GM21529 (cell line): ENCODE results near the gene ATP2B3.

Experiments used
- ATAC-seq: cut with Tn5 transposase; IDR thresholded peaks from one replicate; pipeline ENCODE4 v1.9.1; 2021; ENCODE audit not compliant: unreplicated experiment

The ATP2B3 gene

DNA sequence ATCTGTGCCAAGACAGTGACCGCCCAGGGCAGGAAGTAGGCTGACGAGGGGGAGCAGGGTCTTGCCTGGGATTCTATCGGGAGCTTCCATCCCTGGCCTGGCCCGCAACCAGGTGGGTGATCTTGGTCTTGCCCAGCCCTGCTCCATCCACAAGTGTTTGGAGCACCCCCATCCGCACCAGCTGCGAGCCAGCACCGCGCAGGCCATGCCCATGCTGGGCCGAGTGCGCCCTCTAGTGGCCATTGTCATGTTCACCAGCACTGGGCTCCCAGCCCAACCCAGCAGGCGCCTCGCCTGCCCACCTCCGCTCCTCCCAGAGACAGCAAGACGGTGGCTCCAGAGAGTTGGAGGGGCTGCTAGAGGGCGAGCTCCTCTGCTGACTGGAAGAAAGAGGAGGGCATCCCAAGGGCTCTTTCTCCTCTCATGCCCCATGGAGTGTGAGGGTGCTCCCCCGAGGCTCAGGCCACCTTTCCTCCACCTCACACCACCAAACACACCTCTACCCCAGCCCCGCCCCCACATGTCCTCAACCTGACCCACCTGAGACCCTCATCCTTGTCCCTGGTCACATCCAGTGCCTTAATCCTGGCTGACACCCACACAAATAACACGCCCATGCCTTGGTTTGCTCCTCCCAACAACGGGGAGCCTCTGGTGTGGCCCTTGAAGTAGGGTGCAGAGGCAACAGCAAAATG lies 9.8 kb upstream of the ATP2B3 start:
- peak; percentile 93 for ATAC-seq

DNA sequence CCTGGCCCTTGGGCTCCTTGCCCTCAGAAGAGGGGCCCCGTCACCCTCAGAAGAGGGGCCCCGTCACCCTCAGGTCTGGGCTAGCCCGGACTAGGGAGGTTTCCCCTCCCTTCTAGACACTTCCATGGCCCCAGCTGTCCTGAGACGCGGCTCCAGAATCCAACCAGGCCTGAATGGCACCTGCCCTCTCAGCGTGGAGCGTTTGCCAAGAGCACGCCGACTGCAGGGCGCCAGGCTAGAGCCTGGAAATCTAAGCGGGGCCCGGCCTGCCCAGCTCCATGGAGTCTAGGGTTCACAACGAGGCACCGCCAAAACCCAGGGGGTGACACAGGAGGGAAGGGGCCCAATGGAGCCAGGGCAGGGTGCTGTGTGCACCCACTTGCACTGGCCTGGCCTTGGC lies 7.8 kb upstream of the ATP2B3 start:
- ATAC-seq, result no peak

DNA sequence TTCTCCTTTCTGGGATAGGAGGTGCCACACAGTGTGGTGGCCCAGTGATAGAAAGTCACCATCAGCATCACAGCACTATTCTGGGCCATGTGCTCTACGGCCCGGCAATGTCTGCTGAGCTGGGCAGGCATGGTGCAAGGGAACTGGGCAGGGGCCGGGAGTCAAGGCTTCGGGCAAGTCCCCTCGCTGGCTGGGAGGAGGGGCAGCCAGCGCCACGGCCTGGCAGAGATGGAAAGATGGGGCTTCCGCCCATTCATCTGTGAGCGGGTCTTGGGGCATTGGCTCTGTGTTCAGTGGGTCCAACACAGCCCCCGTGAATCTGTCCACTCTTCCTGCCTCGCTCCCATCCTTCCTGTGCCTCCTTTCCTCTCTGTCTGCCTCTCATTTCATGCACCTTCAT lies 7.1 kb upstream of the ATP2B3 start:
- no peak for ATAC-seq

- no peak for ATAC-seq
These were observed 5.5 kb upstream of the ATP2B3 start for GRCh38 chrX:153511784-153512500.

GRCh38 chrX:153512501-153512893 lies 4.9 kb upstream of the ATP2B3 start:
- no peak for ATAC-seq

DNA sequence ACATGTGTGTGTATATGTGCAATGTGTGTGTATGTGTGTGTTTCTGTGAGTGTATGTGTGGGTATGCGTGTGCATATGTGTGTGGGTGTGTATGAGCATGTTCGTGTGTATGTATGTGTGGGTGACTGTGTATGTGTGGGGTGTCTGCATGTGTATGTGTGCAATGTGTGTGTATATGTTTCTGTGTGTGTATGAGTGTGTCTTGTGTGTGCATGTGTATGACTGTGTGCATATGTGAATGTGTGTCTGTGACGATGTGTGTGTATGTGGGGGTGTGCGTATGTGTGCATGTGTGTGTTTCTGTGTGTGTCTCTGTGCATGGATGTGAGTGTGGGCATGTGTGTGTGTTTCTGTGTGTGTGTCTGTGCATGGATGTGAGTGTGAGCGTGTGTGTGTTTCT lies 4.2 kb upstream of the ATP2B3 start:
- no peak for ATAC-seq

DNA sequence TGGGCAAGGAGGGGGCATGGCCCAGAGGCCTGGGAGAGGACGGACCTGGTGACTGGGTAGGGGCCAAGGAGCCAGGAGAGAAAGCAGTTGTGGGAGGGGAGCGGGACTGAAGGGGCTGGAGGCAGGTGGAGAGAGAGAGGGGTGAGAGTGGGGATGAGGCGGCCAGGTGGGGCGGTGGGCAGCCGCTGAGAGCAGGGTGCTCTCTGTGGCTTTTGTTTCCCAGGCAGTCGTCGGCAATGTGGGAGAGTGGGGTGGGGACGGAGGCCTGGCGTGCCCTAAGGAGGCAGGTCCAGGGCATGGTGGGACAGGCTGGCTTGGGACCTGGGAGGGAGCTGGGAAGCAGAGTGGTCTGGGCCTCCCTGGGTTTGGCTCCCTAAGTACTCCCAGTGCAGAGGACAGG lies 3.2 kb upstream of the ATP2B3 start:
- ATAC-seq, result no peak

DNA sequence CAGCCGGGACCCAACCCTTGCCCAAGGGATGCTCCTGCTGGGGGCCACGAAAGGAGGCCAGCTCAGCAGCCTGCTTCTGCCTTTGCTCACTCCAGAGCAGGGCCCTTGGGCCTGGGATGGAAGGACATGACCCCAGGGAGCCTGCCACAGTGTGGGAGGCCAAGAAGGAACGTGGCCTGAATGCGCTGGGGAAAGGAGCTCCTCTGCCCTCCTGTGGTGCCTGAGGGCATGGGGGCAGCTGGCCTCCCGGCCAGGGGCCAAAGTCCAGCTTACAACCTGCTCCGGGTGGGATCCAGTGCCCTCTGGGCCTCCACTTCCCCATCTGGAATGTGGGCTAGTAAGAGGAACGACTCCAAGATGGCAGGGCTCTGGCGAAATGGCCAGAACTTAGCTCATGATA lies 2.0 kb upstream of the ATP2B3 start:
- no peak for ATAC-seq

GRCh38 chrX:153516073-153516472 lies 1.4 kb upstream of the ATP2B3 start:
- ATAC-seq, result no peak

GRCh38 chrX:153517946-153518834 lies 748 bp downstream of the ATP2B3 start:
- ATAC-seq, result no peak

DNA sequence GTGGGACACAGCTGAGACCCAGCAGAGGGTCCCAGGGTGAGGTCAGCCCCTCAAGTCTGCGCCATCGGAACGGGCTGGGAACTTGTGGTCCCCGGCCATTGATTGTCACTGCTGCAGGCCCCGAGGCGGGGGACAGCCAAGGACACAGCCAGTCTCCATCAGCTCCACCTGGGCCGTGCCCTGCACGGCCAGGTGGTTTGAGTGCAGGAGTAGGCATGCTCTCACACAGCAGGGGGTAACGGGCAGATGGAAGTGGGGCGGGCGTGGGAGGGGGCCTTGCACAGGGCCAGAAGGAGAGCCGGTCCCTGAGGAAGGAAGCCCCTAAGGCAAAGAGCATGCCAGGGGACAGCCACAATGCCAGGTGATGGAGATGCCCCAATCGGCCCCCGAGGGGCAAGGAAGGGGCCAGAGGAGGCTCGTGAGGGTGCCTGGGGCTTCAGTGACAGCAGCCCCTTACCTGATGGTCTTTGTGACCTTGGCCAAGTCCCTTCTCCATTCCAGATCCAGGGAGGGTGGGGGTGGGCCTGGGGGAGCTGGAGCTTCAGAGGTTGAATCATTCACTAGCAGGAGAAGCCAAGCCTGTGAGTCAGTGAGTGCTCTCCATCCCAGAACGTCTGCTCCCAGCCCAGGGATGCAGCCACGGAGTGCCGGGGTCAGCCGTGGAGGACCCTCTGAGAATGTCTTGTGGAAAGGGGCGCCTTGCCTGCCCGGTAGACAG lies 2.3 kb downstream of the ATP2B3 start:
- ATAC-seq, result no peak

DNA sequence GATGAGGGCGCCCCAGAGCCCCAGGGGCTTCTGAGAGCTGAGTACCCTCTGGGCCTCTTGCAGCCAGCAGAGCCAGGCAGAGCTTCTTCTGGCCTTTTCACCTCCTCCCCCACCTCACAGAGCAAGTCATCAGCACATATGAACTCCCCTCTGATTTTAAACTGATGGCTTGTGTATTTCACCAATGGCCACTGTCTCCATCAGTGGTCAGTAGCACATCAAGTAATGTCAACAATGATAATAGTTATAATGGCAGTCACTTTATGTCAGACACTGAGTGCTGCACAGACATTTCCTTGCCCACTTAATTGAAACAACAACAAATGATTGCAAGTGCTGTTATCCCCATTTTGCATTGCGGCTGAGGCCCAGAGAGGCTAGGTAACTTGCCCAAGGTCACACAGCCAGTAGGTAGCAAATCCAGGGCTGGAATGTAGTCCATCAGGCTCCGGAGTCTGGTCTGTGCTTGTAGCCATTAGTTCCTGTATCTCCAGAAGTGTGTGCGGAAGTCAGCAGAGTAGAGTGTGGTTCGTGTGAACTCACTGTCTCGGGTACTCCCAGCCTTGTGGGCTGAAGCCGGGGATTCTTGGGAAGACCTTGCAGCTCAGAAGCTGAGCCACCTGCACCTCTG lies 3.0 kb downstream of the ATP2B3 start:
- ATAC-seq, result no peak

GRCh38 chrX:153521034-153521433 lies 3.6 kb downstream of the ATP2B3 start:
- ATAC-seq, result no peak

- ATAC-seq, result no peak
These were observed 4.8 kb downstream of the ATP2B3 start for GRCh38 chrX:153522259-153522658.

GRCh38 chrX:153523269-153523668 lies 5.8 kb downstream of the ATP2B3 start:
- ATAC-seq, result no peak

DNA sequence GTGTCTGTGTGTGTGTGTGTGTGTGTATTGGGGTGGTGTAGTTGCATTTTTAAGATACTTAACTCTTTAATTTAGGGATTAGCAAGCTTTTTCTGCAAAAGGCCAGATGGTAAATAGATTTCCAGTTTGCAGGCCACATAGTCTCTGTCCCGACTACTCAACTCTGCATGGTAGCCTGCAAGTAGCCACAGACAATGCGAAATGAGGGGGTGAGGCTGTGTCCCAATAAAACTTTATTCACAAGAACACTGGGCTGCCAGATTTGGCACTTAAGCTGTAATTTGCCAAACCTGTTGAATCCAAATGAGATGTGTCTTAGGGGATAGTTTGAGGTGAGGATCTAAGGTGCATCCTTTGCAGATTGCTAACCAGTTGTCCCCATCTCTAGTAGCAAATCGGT lies 6.8 kb downstream of the ATP2B3 start:
- no peak for ATAC-seq

GRCh38 chrX:153525451-153525850 lies 8.0 kb downstream of the ATP2B3 start:
- ATAC-seq, result no peak

DNA sequence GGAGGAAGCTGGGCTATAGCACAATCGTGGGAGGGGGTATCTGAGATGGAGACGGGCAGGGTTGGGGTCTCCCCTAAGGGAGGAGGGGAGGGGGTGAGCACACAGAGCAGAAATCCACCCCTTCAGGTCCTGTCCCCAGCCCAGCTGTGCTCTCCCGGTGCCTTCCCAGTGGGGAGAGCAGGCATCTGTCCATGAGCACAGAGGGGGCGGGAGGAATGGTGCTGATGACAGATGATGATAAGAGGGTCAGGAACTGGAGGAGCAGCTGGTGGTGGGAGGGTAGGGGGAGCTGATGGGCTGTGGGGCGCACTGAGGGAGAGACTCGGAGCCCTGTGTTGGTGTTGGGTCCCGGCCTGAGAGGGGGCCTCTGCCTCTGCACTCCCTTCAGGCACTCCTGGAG lies 8.6 kb downstream of the ATP2B3 start:
- no peak for ATAC-seq

GRCh38 chrX:153526801-153527200 lies 9.4 kb downstream of the ATP2B3 start:
- ATAC-seq, result no peak

GRCh38 chrX:153527208-153527607 lies 9.8 kb downstream of the ATP2B3 start:
- no peak for ATAC-seq
